ENCODE results near the gene ETS1.

The ETS1 gene

GRCh38 chr11:128531588-128531987 lies 55.8 kb downstream of the ETS1 start:
- Histone ChIP-seq H3K4me2 (ENCODE audit: low read length) (no peak overlapping the region), H3K9ac (ENCODE audit: low read length) (no peak overlapping the region), H3K9me2 (ENCODE audit: low read depth, low read length) (no peaks in the 10 kb centered on the region), H3K9me3 (ENCODE audit: low read length) (no peaks in the 10 kb centered on the region), H3K4me1 (ENCODE audit: insufficient read depth, low read length, severe bottlenecking) (peaks cover 29% of the 10 kb centered on the region), H3K27ac (ENCODE audit: low read depth, low read length, poor library complexity, severe bottlenecking) (no peak overlapping the region), H3K4me3 (ENCODE audit: low read depth, low read length, poor library complexity, severe bottlenecking) (no peak overlapping the region), H3K79me2 (ENCODE audit: insufficient read depth, low read length) (no peaks in the 10 kb centered on the region), H2AFZ (ENCODE audit: low read length) (no peak overlapping the region), H4K20me1 (ENCODE audit: insufficient read depth, low read length) (no peaks in the 10 kb centered on the region), H3K36me3 (ENCODE audit: insufficient read depth, low read length) (no peaks in the 10 kb centered on the region; the same call in 1 of the 2 replicates), H3F3A (ENCODE audit: insufficient read depth, low read length) (no peaks in the 10 kb centered on the region), H3K27me3 (ENCODE audit: insufficient read depth, low read length) (no peaks in the 10 kb centered on the region)
- TF ChIP-seq EZH2 (IDR thresholded peaks at IDR 0.05; ENCODE audit: borderline replicate concordance, low read length) (no peak), CTCF (IDR thresholded peaks at IDR 0.05; ENCODE audit: low read length) (no peak)

- Histone ChIP-seq H3F3A (ENCODE audit: insufficient read depth, low read length) (no peaks in the 10 kb centered on the region), H3K36me3 (ENCODE audit: insufficient read depth, low read length) (no peaks in the 10 kb centered on the region; the same call in 1 of the 2 replicates), H3K4me3 (ENCODE audit: low read depth, low read length, poor library complexity, severe bottlenecking) (no peak overlapping the region), H3K79me2 (ENCODE audit: insufficient read depth, low read length) (no peaks in the 10 kb centered on the region), H3K4me2 (ENCODE audit: low read length) (no peak overlapping the region), H3K27ac (ENCODE audit: low read depth, low read length, poor library complexity, severe bottlenecking) (no peak overlapping the region), H2AFZ (ENCODE audit: low read length) (no peak overlapping the region), H3K27me3 (ENCODE audit: insufficient read depth, low read length) (no peaks in the 10 kb centered on the region), H3K4me1 (ENCODE audit: insufficient read depth, low read length, severe bottlenecking) (peaks cover 36% of the 10 kb centered on the region), H3K9ac (ENCODE audit: low read length) (no peak overlapping the region), H4K20me1 (ENCODE audit: insufficient read depth, low read length) (no peaks in the 10 kb centered on the region), H3K9me2 (ENCODE audit: low read depth, low read length) (no peaks in the 10 kb centered on the region), H3K9me3 (ENCODE audit: low read length) (no peaks in the 10 kb centered on the region)
- TF ChIP-seq CTCF (IDR thresholded peaks at IDR 0.05; ENCODE audit: low read length) (no peak), EZH2 (IDR thresholded peaks at IDR 0.05; ENCODE audit: borderline replicate concordance, low read length) (no peak)
Observed at GRCh38 chr11:128530118-128531074, 57.0 kb downstream of the ETS1 start.

GRCh38 chr11:128528294-128528693 lies 59.1 kb downstream of the ETS1 start:
- H3K9ac ChIP-seq (ENCODE audit: low read length) = no peak overlapping the region
- no peak overlapping the region for H3K4me2 ChIP-seq (ENCODE audit: low read length)
- no peaks in the 10 kb centered on the region for H3K36me3 ChIP-seq (ENCODE audit: insufficient read depth, low read length)
- TF ChIP-seq EZH2 (IDR thresholded peaks at IDR 0.05; ENCODE audit: borderline replicate concordance, low read length) (no peak), CTCF (IDR thresholded peaks at IDR 0.05; ENCODE audit: low read length) (no peak)
- no peaks in the 10 kb centered on the region for H3K9me3 ChIP-seq (ENCODE audit: low read length)
- no peaks in the 10 kb centered on the region for H4K20me1 ChIP-seq (ENCODE audit: insufficient read depth, low read length)
- no peaks in the 10 kb centered on the region for H3K27me3 ChIP-seq (ENCODE audit: insufficient read depth, low read length)
- H3K9me2 ChIP-seq (ENCODE audit: low read depth, low read length) = no peaks in the 10 kb centered on the region
- H3K4me3 ChIP-seq (ENCODE audit: low read depth, low read length, poor library complexity, severe bottlenecking) = no peak overlapping the region
- no peaks in the 10 kb centered on the region for H3K79me2 ChIP-seq (ENCODE audit: insufficient read depth, low read length)
- no peaks in the 10 kb centered on the region for H3F3A ChIP-seq (ENCODE audit: insufficient read depth, low read length)
- H3K27ac ChIP-seq (ENCODE audit: low read depth, low read length, poor library complexity, severe bottlenecking) = no peak overlapping the region
- H2AFZ ChIP-seq (ENCODE audit: low read length) = no peak overlapping the region
- H3K4me1 ChIP-seq (ENCODE audit: insufficient read depth, low read length, severe bottlenecking) = peaks cover 48% of the 10 kb centered on the region

Measured in OCI-LY1 (cell line).